ENCODE measurements around the gene ENAM. TPM values are rescaled to one million over a fixed set of nuclear protein-coding genes. Genes with fewer than 3 reads are reported as not detected.

The ENAM gene
- total and polyA plus RNA-seq, 2 of the 8 experiments (the other 6 are each of a cell fraction or from before 2014, with no cell fraction given), result not detected

DNA sequence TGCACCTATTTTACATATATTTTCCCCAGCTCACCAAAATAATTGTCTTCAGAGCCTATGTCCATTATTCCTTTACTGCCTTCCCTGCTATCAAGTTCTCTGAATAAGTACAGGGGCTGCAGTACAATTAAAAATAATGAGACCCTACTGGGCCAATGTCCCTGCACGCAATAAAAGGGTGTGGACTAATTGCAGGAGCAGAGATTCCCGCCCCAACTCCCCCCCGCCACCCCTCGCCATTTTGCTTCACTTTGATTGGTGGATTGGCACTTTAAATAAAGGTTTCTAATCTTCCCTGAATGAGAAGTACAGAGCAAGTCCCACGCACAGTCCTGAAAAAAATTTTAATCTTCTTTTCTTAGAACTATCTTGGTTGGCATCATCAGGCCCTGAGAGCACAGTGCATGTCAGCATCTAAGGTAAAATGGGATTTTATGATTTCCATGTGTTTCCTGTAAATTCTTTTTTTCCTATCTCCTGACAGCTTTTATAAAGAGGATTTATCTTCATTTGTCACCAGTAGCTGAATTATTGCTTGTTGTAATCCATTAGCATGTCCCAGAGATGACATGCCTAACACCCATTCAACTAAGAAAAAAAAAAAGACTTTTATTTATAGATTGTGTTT, 36.5 kb upstream of the ENAM start, which contains the start of gene AMBN:
AMBN (plus strand) TSS at position 302 of the 628 bp plus-strand sequence; CDS start at position 405, 103 bp downstream.
- Histone ChIP-seq H3K4me3 (ENCODE audit: extremely low read depth in 1 of 4, insufficient read depth in 2 of 4, low read depth in 3 of 4, low read length in 4 of 4) (no peak within 1 kb of the TSS), H2BK120ac (replicated peaks; ENCODE audit: low read depth, low read length) (no peak within 1 kb of the TSS), H3K4me1 (replicated peaks in 1 of 4; ENCODE audit: control insufficient read depth in 3 of 4, insufficient read depth in 4 of 4, low read length in 3 of 4) (no peaks in the 10 kb centered on the region), H3K18ac (ENCODE audit: extremely low read depth, low read length) (no peak within 1 kb of the TSS), H2BK5ac (ENCODE audit: low read depth, low read length) (no peak within 1 kb of the TSS), H4K20me1 (replicated peaks in 1 of 2; ENCODE audit: control insufficient read depth in 1 of 2, insufficient read depth in 2 of 2, low read length in 2 of 2) (no peaks in the 10 kb centered on the region), H4K91ac (replicated peaks; ENCODE audit: insufficient read length, low read length) (no peak within 1 kb of the TSS), H2BK15ac (ENCODE audit: low read length) (no peak within 1 kb of the TSS), H3K9ac (replicated peaks in 1 of 4; ENCODE audit: extremely low read depth in 1 of 4, low read depth in 3 of 4, low read length in 3 of 4) (peak within 1 kb of the TSS in 1 of 4 experiments; percentile 34; a peak in 1 of 7 replicates), H3K79me1 (ENCODE audit: low read depth, low read length) (no peaks in the 10 kb centered on the region), H2AFZ (ENCODE audit: low read length) (no peak within 1 kb of the TSS), H2BK20ac (ENCODE audit: low read length) (no peak within 1 kb of the TSS), H3K4me2 (ENCODE audit: insufficient read depth in 1 of 2, low read depth in 2 of 2, low read length in 2 of 2) (no peak within 1 kb of the TSS), H3K27ac (ENCODE audit: low read depth, low read length) (no peak within 1 kb of the TSS), H2BK12ac (ENCODE audit: low read depth, low read length) (no peak within 1 kb of the TSS), H3K56ac (replicated peaks; ENCODE audit: insufficient read length, low read depth, low read length) (no peak within 1 kb of the TSS), H4K5ac (ENCODE audit: insufficient read length, low read depth, low read length) (no peak within 1 kb of the TSS), H3K9me3 (ENCODE audit: insufficient read depth in 2 of 2, low read depth in 1 of 2, low read length in 1 of 2) (no peaks in the 10 kb centered on the region), H3K36me3 (ENCODE audit: control insufficient read depth in 2 of 4, insufficient read depth in 4 of 4, low read length in 3 of 4) (no peaks in the 10 kb centered on the region), H3K4ac (replicated peaks; ENCODE audit: insufficient read length, low read depth, low read length) (no peak within 1 kb of the TSS), H3K27me3 (replicated peaks in 1 of 4; ENCODE audit: control insufficient read depth in 3 of 4, extremely low read depth in 1 of 4, insufficient read depth in 3 of 4, low read length in 3 of 4) (no peaks in the 10 kb centered on the region), H3K23me2 (ENCODE audit: low read depth, low read length) (no peaks in the 10 kb centered on the region), H4K8ac (ENCODE audit: extremely low read depth, insufficient read depth, low read length) (no peak within 1 kb of the TSS), H2AK5ac (ENCODE audit: low read depth, low read length) (no peak within 1 kb of the TSS), H3K14ac (ENCODE audit: insufficient read length) (no peak within 1 kb of the TSS), H3K79me2 (ENCODE audit: control insufficient read depth in 1 of 2, insufficient read depth in 2 of 2, low read length in 2 of 2) (no peaks in the 10 kb centered on the region), H3K23ac (ENCODE audit: insufficient read length) (no peak within 1 kb of the TSS)
- ChIA-PET POLR2A (ENCODE audit: partially characterized antibody) (interaction anchor here (0.6 kb wide), 1 partner anchor 25 kb away, joined by 3 read pairs; no protein-coding TSS in a partner anchor), CTCF (ENCODE audit: partially characterized antibody) (interaction anchor here (0.9 kb wide), 1 partner anchor 17 kb away, joined by 3 read pairs; no protein-coding TSS in a partner anchor)
- WGBS, 2 experiments (ENCODE audit: extremely low coverage in 1 of 2, insufficient coverage in 1 of 2, insufficient read length in 1 of 2, insufficient replicate concordance in 2 of 2, low coverage in 1 of 2, low lambda C conversion rate in 2 of 2, missing lambda C conversion rate in 1 of 2), result 77% methylated on average over 5 of the region's 5 CpGs; no CpG with 5 or more reads in 1 of the 2 experiments
- no peak for FAIRE-seq
- DNase-seq (ENCODE audit: low read depth in 1 of 2, low spot score in 2 of 2), result no peak
- TF ChIP-seq BACH1 (IDR thresholded peaks at IDR 0.05; ENCODE audit: low read length) (no peak), RAD21 (IDR thresholded peaks at IDR 0.05 in 1 of 2, conservative IDR thresholded peaks at IDR 0.05 in 1 of 2; ENCODE audit: low read depth in 2 of 2, low read length in 2 of 2) (no peak), HDAC2 (IDR thresholded peaks at IDR 0.05; ENCODE audit: borderline replicate concordance in 1 of 2, low read depth in 2 of 2, low read length in 2 of 2) (no peak), NRF1 (IDR thresholded peaks at IDR 0.05; ENCODE audit: low read depth, low read length) (no peak), ASH2L (IDR thresholded peaks at IDR 0.05; ENCODE audit: low read length) (no peak), BCL11A (IDR thresholded peaks at IDR 0.05; ENCODE audit: low read depth in 2 of 2, low read length in 2 of 2) (no peak), RNF2 (IDR thresholded peaks at IDR 0.05; ENCODE audit: borderline replicate concordance, low read depth, low read length, missing control alignments, poor library complexity, severe bottlenecking) (no peak), NANOG (IDR thresholded peaks at IDR 0.05; ENCODE audit: insufficient read depth, low read depth, low read length, poor library complexity, severe bottlenecking) (no peak), ZNF274 (IDR thresholded peaks at IDR 0.05; ENCODE audit: borderline replicate concordance, extremely low read depth, low read length) (no peak), SP1 (IDR thresholded peaks at IDR 0.05; ENCODE audit: low read depth, low read length) (no peak), CTBP2 (IDR thresholded peaks at IDR 0.05; ENCODE audit: borderline replicate concordance, insufficient read depth, insufficient read length, low read length) (no peak), CHD2 (IDR thresholded peaks at IDR 0.05; ENCODE audit: low read length) (no peak)

All from H1 (cell line).